Measurements from ENCODE around the gene CFAP52.

DNA sequence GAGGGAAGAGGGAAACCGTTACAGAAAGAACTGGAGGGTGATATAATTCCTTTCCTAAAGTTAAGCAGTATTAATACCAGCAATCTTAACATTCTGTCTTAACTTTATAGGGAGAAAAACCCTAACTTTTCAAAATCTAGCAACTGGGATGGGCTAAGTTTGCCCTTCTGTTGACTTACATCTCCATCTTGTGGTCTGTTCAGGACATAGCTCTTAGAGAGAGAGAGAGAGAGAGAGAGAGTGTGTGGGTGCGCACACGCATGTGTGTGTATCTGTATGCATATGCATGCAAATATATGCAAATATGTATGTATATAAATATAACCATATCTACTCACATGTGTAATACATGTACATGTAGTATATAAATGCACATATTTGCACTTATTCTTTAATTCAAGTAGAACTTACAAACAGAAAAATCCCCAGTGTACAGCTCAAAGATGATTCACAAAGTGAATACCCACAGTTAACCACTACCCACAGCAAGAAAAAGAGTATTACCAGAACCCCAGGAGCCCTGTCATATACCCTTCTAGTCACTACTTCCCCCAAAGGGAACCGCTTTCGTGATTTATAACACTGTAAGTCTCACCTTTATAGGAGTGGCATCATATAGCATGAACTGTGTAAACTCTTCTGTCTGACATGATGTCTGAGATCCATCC lies 47.3 kb upstream of the CFAP52 start:
- TF ChIP-seq POLR2A (IDR thresholded peaks at IDR 0.05): no peak
- TF ChIP-seq, protein P1, sequence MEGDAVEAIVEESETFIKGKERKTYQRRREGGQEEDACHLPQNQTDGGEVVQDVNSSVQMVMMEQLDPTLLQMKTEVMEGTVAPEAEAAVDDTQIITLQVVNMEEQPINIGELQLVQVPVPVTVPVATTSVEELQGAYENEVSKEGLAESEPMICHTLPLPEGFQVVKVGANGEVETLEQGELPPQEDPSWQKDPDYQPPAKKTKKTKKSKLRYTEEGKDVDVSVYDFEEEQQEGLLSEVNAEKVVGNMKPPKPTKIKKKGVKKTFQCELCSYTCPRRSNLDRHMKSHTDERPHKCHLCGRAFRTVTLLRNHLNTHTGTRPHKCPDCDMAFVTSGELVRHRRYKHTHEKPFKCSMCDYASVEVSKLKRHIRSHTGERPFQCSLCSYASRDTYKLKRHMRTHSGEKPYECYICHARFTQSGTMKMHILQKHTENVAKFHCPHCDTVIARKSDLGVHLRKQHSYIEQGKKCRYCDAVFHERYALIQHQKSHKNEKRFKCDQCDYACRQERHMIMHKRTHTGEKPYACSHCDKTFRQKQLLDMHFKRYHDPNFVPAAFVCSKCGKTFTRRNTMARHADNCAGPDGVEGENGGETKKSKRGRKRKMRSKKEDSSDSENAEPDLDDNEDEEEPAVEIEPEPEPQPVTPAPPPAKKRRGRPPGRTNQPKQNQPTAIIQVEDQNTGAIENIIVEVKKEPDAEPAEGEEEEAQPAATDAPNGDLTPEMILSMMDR (IDR thresholded peaks at IDR 0.05): peak in 4 of 6 experiments; percentile 25 to 40 (median 34)

Measured in Peyer's patch (tissue), 4 donors.